SK-N-SH treated with all-trans-retinoic acid at 6 μM for 48 hours (cell line): ENCODE results near the gene DCDC2.

Experiments used
- ATAC-seq: fragments of 200-7000 bp; cut with Tn5 transposase; 3 replicates; pipeline ENCODE4 v1.9.1; 2020; ENCODE audit warnings: mild to moderate bottlenecking, moderate library complexity
- ARNTL ChIP-seq: fragments of 450-650 bp; formaldehyde crosslinking; IDR thresholded peaks from 2 replicates; pipeline ENCODE4 v1.5.0; 2020; ENCODE audit warnings: low read depth, mild to moderate bottlenecking, moderate library complexity, borderline replicate concordance
- BACH2 ChIP-seq: fragments of 250-450 bp; sonication (Bioruptor Pico); IDR thresholded peaks from 2 replicates; pipeline ENCODE4 v1.9.0; 2021; ENCODE audit warnings: mild to moderate bottlenecking, borderline replicate concordance
- CSDC2 ChIP-seq: fragments of 250-450 bp; sonication (Bioruptor Pico); IDR thresholded peaks from 2 replicates; pipeline ENCODE4 v1.5.0; 2020; ENCODE audit warnings: mild to moderate bottlenecking, moderate library complexity
- CSRNP3 ChIP-seq: fragments of 250-450 bp; sonication (Bioruptor Pico); IDR thresholded peaks from 2 replicates; pipeline ENCODE4 v1.5.1; 2021; ENCODE audit warnings: mild to moderate bottlenecking, moderate library complexity
- ESRRG ChIP-seq: fragments of 250-450 bp; sonication (Bioruptor Pico); IDR thresholded peaks from 2 replicates; pipeline ENCODE4 v1.6.1; 2021; ENCODE audit warnings: mild to moderate bottlenecking
- GLIS3 ChIP-seq: fragments of 250-450 bp; sonication (Bioruptor Pico); IDR thresholded peaks from 2 replicates; pipeline ENCODE4 v1.5.0; 2020; ENCODE audit warnings: mild to moderate bottlenecking, moderate library complexity
- ISL1 ChIP-seq: fragments of 250-450 bp; sonication (Bioruptor Pico); IDR thresholded peaks from 2 replicates; pipeline ENCODE4 v2.1.2; 2022; ENCODE audit warnings: mild to moderate bottlenecking, moderate library complexity
- OSR1 ChIP-seq: fragments of 250-450 bp; sonication (Bioruptor Pico); IDR thresholded peaks from 2 replicates; pipeline ENCODE4 v1.8.0; 2022; ENCODE audit warnings: moderate library complexity, mild to moderate bottlenecking, inconsistent platforms
- PATZ1 ChIP-seq: fragments of 250-450 bp; sonication (Bioruptor Pico); IDR thresholded peaks from 2 replicates; pipeline ENCODE4 v1.8.0; 2020; ENCODE audit warnings: mild to moderate bottlenecking, moderate library complexity, borderline replicate concordance
- POU6F1 ChIP-seq: fragments of 250-450 bp; sonication (Bioruptor Pico); IDR thresholded peaks from 2 replicates; pipeline ENCODE4 v1.8.0; 2021; ENCODE audit warnings: low read depth, mild to moderate bottlenecking, moderate library complexity, borderline replicate concordance
- PPARA ChIP-seq: fragments of 250-450 bp; sonication (Bioruptor Pico); IDR thresholded peaks from 2 replicates; pipeline ENCODE4 v1.5.0; 2020; ENCODE audit warnings: mild to moderate bottlenecking, borderline replicate concordance
- RARB ChIP-seq: fragments of 250-450 bp; sonication (Bioruptor Pico); IDR thresholded peaks from 2 replicates; pipeline ENCODE4 v1.8.0; 2021; ENCODE audit warnings: mild to moderate bottlenecking, moderate library complexity
- SNAI2 ChIP-seq: fragments of 250-450 bp; sonication (Bioruptor Pico); IDR thresholded peaks from 2 replicates; pipeline ENCODE4 v1.5.0; 2020; ENCODE audit warnings: mild to moderate bottlenecking, moderate library complexity
- TOX ChIP-seq: fragments of 250-450 bp; sonication (Bioruptor Pico); IDR thresholded peaks from 2 replicates; pipeline ENCODE4 v1.8.0; 2021; ENCODE audit warnings: mild to moderate bottlenecking, moderate library complexity, borderline replicate concordance
- TSHZ2 ChIP-seq: fragments of 250-450 bp; sonication (Bioruptor Pico); IDR thresholded peaks from 2 replicates; pipeline ENCODE4 v1.5.0; 2020; ENCODE audit warnings: mild to moderate bottlenecking, moderate library complexity
- ZC3H10 ChIP-seq: fragments of 250-450 bp; sonication (Bioruptor Pico); IDR thresholded peaks from 2 replicates; pipeline ENCODE4 v1.5.1; 2021; ENCODE audit warnings: mild to moderate bottlenecking, moderate library complexity
- ZFP3 ChIP-seq: fragments of 250-450 bp; sonication (Bioruptor Pico); IDR thresholded peaks from 2 replicates; pipeline ENCODE4 v1.5.0; 2020; ENCODE audit warnings: mild to moderate bottlenecking, moderate library complexity
- ZFP30 ChIP-seq: fragments of 450-650 bp; formaldehyde crosslinking; IDR thresholded peaks from 2 replicates; pipeline ENCODE4 v1.5.0; 2022; ENCODE audit warnings: mild to moderate bottlenecking, moderate library complexity
- ZNF565 ChIP-seq: fragments of 450-650 bp; formaldehyde crosslinking; conservative IDR thresholded peaks from 2 replicates; pipeline ENCODE4 v1.5.0; 2020; ENCODE audit warnings: low read depth, mild to moderate bottlenecking, moderate library complexity
- ZNF70 ChIP-seq: fragments of 450-650 bp; formaldehyde crosslinking; IDR thresholded peaks from 2 replicates; pipeline ENCODE4 v1.5.0; 2020; ENCODE audit warnings: mild to moderate bottlenecking, moderate library complexity
- ZNF8 ChIP-seq: fragments of 450-650 bp; formaldehyde crosslinking; IDR thresholded peaks from 2 replicates; pipeline ENCODE4 v1.5.0; 2020; ENCODE audit warnings: mild to moderate bottlenecking, moderate library complexity

The DCDC2 gene

GRCh38 chr6:24253360-24253759 is 104.5 kb downstream of the DCDC2 start:
- TF ChIP-seq TSHZ2 (CRISPR knock-in tag) (no peak), POU6F1 (CRISPR knock-in tag) (no peak), ZFP30 (CRISPR knock-in tag) (no peak), OSR1 (no peak), PPARA (CRISPR knock-in tag) (no peak), ARNTL (CRISPR knock-in tag) (no peak), CSRNP3 (CRISPR knock-in tag) (no peak), ZC3H10 (CRISPR knock-in tag) (no peak), ESRRG (no peak), CSDC2 (CRISPR knock-in tag) (no peak), TOX (CRISPR knock-in tag) (no peak)
- no peak for ATAC-seq

- no peak for ATAC-seq
- TF ChIP-seq CSDC2 (CRISPR knock-in tag), result no peak
Observed at GRCh38 chr6:24252280-24252679, 105.6 kb downstream of the DCDC2 start.

- no peak for ATAC-seq
- TF ChIP-seq SNAI2 (CRISPR knock-in tag), result no peak
- TF ChIP-seq GLIS3 (CRISPR knock-in tag), result no peak
- TF ChIP-seq ISL1 (CRISPR knock-in tag), result no peak
- TF ChIP-seq ZNF8 (CRISPR knock-in tag), result no peak
- no peak for TF ChIP-seq PPARA (CRISPR knock-in tag)
- TF ChIP-seq OSR1, result no peak
- no peak for TF ChIP-seq TSHZ2 (CRISPR knock-in tag)
- no peak for TF ChIP-seq RARB (CRISPR knock-in tag)
- TF ChIP-seq ZC3H10 (CRISPR knock-in tag), result no peak
- TF ChIP-seq BACH2 (CRISPR knock-in tag), result no peak
- TF ChIP-seq ZNF565 (CRISPR knock-in tag), result no peak
- TF ChIP-seq ZFP30 (CRISPR knock-in tag), result no peak
- TF ChIP-seq ESRRG, result no peak
- TF ChIP-seq ZFP3 (CRISPR knock-in tag), result no peak
- TF ChIP-seq ZNF70, result no peak
Observed at GRCh38 chr6:24251339-24251738, 106.5 kb downstream of the DCDC2 start.

GRCh38 chr6:24249926-24250325 is 107.9 kb downstream of the DCDC2 start:
- ATAC-seq, result no peak
- no peak for TF ChIP-seq SNAI2 (CRISPR knock-in tag)
- TF ChIP-seq ZC3H10 (CRISPR knock-in tag), result no peak
- no peak for TF ChIP-seq PATZ1 (CRISPR knock-in tag)
- no peak for TF ChIP-seq ESRRG
- TF ChIP-seq ZFP3 (CRISPR knock-in tag), result no peak
- TF ChIP-seq TSHZ2 (CRISPR knock-in tag), result no peak
- no peak for TF ChIP-seq POU6F1 (CRISPR knock-in tag)
- TF ChIP-seq ZFP30 (CRISPR knock-in tag), result no peak
- TF ChIP-seq ZNF70, result no peak
- TF ChIP-seq RARB (CRISPR knock-in tag), result no peak
